IPS-18c (cell line): ENCODE results near the gene TNS1.

Experiments
- H3K4me3 ChIP-seq: 2 replicates; pipeline ENCODE4 v1.7.0; 2013; ENCODE audit warnings: low read depth, mild to moderate bottlenecking, low read length, moderate library complexity; ENCODE audit not compliant: insufficient read depth
- H3K9me3 ChIP-seq: one replicate; pipeline ENCODE4 v1.6.1; 2013; ENCODE audit warnings: mild to moderate bottlenecking, low read length, moderate library complexity; ENCODE audit not compliant: control insufficient read depth, insufficient read depth

Gene TNS1

GRCh38 chr2:217785544-217786045 lies 217.2 kb downstream of the TNS1 start:
- no peaks in the 10 kb centered on the region for H3K9me3 ChIP-seq
- H3K4me3 ChIP-seq, result no peak overlapping the region

- no peak overlapping the region for H3K4me3 ChIP-seq
- H3K9me3 ChIP-seq, result no peaks in the 10 kb centered on the region
These were observed 217.7 kb downstream of the TNS1 start for GRCh38 chr2:217784996-217785543.

DNA sequence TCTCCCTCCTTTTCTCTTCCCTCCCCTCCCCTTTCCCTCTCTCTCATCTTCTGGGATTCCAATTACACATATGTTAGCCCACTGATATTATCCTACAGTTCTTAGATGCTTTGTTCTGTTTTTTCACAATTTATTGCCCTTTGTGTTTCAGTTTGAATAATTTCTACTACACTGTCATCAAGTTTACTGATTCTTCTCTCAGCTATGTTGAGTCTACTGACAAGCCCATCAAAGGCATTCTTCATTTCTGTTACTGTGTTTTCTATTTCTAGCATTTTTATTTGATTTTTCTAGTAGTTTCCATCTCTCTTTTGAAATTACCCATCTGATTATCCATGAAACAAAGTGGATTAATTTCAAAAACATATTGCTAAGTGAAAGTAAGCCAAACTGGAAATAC lies 219.6 kb downstream of the TNS1 start:
- H3K9me3 ChIP-seq, result no peaks in the 10 kb centered on the region

DNA sequence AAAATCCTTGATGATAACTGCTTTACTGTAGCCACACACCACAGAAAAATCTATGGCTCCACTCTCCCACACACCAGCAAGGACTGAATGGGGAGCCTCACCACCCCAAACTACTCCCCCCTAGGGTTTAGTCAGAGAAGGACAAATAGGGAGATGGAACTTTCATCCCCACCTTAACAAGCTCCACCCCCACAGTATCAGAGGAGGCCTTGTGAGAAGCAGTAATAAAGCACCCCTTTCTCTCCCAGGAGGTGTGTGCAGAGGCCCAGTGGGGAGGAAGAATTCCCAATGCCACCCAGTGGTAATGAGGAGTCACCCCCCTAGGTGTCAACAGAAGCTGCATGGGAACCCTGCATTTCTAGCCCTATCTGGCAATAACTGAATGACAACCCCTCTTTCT lies 224.9 kb downstream of the TNS1 start:
- Histone ChIP-seq H3K9me3 (no peaks in the 10 kb centered on the region), H3K4me3 (no peak overlapping the region)

More for the DNA sequence above, 219.6 kb downstream of the TNS1 start:
- no peak overlapping the region for H3K4me3 ChIP-seq

DNA sequence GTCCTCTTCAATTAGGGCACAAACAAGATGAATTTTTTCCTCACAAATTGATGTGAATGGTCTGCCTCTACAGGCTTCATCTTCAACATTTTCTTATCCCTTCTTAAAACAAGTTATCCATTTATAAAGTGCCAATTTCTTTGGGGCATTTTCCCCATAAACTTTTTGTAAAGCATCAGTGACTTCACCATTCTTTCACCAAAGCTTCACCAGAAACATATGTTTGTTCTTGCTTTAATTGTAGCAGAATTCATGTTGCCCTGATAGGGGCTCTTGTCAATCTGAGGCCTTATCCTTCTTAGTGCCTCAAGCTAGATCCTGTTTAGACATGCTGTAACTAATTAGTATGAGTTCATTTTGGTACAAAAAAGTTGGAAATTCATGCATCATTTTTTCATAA lies 226.2 kb downstream of the TNS1 start:
- Histone ChIP-seq H3K9me3 (no peaks in the 10 kb centered on the region), H3K4me3 (no peak overlapping the region)

DNA sequence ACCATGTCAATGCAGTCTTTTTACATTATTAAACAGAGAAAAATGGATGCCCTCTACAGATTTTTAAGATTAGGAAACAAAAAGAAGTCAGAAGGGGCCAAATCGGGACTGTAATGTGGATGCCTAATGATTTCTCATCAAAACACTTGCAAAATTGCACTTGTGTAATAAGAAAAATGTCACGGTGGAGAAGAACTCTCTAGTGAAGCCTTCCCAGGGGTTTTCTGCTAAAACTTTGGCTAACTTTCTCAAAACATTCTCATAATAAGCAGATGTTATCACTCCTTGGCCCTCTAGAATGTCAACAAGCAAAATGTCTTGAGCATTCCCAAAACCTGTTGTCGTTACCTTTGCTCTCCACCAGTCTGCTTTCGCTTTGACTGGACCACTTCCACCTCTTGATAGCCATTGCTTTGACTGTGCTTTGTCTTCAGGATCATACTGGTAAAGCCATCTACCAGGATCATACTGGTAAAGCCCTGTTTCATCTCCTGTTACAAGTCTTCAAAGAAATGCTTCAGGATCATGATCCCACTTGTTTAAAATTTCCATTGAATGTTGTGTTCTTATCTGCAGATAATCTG lies 226.8 kb downstream of the TNS1 start:
- H3K9me3 ChIP-seq, result no peaks in the 10 kb centered on the region

GRCh38 chr2:217774232-217774631 lies 228.6 kb downstream of the TNS1 start:
- H3K9me3 ChIP-seq, result no peaks in the 10 kb centered on the region
- no peak overlapping the region for H3K4me3 ChIP-seq

More for the DNA sequence above, 226.8 kb downstream of the TNS1 start:
- no peak overlapping the region for H3K4me3 ChIP-seq

- Histone ChIP-seq H3K4me3 (no peak overlapping the region), H3K9me3 (no peaks in the 10 kb centered on the region)
These were observed 229.3 kb downstream of the TNS1 start for GRCh38 chr2:217773539-217773938.

GRCh38 chr2:217766356-217766755 lies 236.4 kb downstream of the TNS1 start:
- H3K9me3 ChIP-seq, result no peaks in the 10 kb centered on the region

GRCh38 chr2:217761645-217762277 lies 241.0 kb downstream of the TNS1 start:
- Histone ChIP-seq H3K4me3 (no peak overlapping the region), H3K9me3 (no peaks in the 10 kb centered on the region)

More at GRCh38 chr2:217766356-217766755, 236.4 kb downstream of the TNS1 start:
- H3K4me3 ChIP-seq, result no peak overlapping the region

DNA sequence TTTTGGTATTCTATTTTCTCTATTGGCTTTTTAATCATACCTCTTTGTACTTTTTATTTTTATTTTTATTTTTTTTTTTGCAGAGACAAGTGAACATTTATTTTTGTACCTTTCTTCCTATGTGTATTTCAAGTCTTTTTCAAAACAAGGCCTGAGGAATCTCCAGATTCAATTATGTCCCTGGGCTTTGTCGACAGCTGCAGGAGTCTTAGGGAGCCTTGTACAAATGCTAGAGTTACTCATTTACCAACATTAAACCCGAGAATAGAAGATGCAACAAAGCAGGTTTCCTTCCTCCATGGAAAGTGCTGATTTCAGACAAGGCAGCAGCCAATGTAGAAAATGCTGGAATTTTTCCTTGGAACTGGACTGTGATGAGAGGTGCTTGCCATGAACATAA lies 242.8 kb downstream of the TNS1 start:
- H3K4me3 ChIP-seq, result no peak overlapping the region
- no peaks in the 10 kb centered on the region for H3K9me3 ChIP-seq

DNA sequence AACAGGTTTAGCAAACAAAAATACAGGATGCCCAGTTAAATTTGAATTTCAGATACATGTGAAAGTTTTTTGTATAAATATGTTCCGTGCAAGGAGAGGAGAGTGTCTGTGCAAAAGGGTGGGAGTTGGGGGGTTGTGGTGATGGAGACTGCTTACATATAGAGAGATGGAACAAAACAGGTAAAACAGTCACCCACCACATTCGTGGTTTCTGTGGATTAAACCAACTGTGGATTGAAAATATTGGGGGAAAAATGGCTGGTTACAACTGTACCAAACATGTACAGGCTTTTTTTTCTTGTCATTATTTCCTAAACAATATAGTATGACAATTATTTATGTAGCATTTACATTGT lies 245.7 kb downstream of the TNS1 start:
- Histone ChIP-seq H3K4me3 (no peak overlapping the region), H3K9me3 (no peaks in the 10 kb centered on the region)

GRCh38 chr2:217756375-217757107 lies 246.3 kb downstream of the TNS1 start:
- Histone ChIP-seq H3K4me3 (no peak overlapping the region; the same call in 1 of the 2 replicates), H3K9me3 (no peaks in the 10 kb centered on the region)

DNA sequence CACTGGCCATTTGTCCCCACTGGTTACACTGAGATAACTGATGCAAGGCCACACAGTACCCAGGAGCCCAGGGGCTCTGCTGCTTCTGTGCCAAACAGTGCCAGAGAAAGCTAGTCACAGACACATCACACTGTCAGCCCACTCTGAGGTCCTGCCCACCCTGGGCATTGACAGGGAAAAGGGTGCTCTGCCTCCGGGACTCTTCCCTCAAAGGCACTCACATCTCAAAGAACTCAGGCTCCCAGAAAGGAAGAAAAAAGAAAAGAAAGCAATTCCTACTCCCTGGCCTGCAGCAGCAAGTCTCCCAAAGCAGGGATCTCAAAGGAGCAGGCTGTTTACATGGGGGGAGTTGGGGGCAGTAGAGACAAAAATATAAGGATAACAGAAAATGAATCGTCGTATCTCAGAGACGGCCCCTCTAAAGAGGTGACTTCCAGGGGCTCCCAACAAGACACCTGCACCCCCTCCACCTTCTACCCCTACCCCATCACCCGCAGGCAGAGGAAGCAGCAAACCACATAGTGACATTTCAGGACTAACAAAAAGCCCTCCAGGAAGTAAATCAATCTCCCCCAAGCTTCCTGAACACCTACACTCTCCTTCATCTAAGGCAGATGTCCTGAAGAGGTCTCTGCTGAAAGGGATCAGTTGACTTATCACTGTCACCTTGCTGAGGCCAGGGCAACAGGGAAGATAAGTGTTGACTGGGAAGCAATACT lies 247.6 kb downstream of the TNS1 start:
- Histone ChIP-seq H3K9me3 (no peaks in the 10 kb centered on the region), H3K4me3 (no peak overlapping the region)

GRCh38 chr2:217753460-217754200 lies 249.2 kb downstream of the TNS1 start:
- H3K9me3 ChIP-seq, result no peaks in the 10 kb centered on the region
- H3K4me3 ChIP-seq, result no peak overlapping the region

DNA sequence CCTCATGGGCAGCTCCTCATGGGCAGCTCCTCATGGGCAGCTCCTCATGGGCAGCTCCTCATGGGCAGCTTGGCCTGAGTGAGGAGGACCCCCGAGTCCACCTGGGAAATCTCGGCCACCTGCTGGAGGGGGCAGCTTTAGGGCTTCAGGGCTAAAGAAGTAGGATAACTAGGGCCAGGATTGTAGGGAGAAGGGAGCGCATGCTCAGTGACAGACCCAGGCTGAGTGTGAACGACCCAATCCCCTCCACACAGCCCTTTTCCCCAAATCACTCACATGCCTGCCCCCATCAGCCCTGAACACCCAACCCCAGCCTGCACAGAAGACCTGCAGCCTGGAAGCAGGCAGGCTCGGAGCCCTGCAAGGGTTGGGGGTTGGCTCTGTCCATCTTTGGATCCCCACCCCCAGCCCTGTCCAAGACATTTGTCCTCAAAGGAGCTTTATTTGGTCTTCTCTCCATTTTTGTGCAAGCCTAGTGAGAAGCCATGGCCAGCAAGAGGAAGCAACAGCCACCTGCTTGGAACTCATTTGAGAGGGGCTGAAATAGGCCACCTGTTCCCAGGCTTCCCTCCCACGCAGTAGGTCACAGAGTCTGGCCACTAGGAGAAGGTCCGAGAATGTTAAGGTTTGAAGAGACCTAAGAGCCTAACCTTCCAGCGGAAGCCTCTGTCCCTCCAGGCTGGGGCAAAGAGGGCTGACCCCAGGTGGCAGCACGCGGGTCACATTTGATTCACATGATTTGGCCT lies 249.9 kb downstream of the TNS1 start:
- no peaks in the 10 kb centered on the region for H3K9me3 ChIP-seq
- no peak overlapping the region for H3K4me3 ChIP-seq
